Sigmoid colon (tissue), 7 donors: ENCODE measurements around the gene PRMT7. TPM values are rescaled to one million over a fixed set of nuclear protein-coding genes. Genes with fewer than 3 reads are reported as not detected.

ENCODE experiments used
- DNase-seq: peaks from one replicate; pipeline ENCODE4 v3.0.0-alpha.2; 2019
- H3K27ac ChIP-seq, 4 donors: fragments of 200-600 bp; sonication (generic); one replicate each; pipeline ENCODE4 v1.5.1; 2016 to 2019; ENCODE audit warnings: mild to moderate bottlenecking in 1 of 4
- H3K27me3 ChIP-seq, 3 donors: fragments of 200-600 bp; sonication (generic); one replicate each; pipeline ENCODE4 v1.5.1; 2019; ENCODE audit warnings: mild to moderate bottlenecking in 1 of 3
- H3K36me3 ChIP-seq, 4 donors: fragments of 200-600 bp; sonication (generic); one replicate each; pipeline ENCODE4 v1.5.1; 2016 to 2019
- H3K4me1 ChIP-seq, 4 donors: fragments of 200-600 bp; sonication (generic); one replicate each; pipeline ENCODE4 v1.5.1; 2017 to 2019
- H3K4me3 ChIP-seq, 4 donors: fragments of 200-600 bp; sonication (generic); one replicate each; pipeline ENCODE4 v1.5.1; 2017 to 2019; ENCODE audit warnings: mild to moderate bottlenecking in 2 of 4, moderate library complexity in 1 of 4
- H3K9me3 ChIP-seq, 4 donors: fragments of 200-600 bp in 3 of 4; sonication (generic) in 3 of 4; one replicate each; pipeline versions ENCODE4 v1.5.1 to v1.6.1; 2013 to 2019
- CTCF ChIP-seq, 4 experiments: fragments of 450-650 bp in 3 of 4; fragments of 200-600 bp in 1 of 4; IDR thresholded peaks; one replicate each; pipeline ENCODE4 v1.5.1; 2016 to 2019; ENCODE audit warnings: antibody characterized with exemption in 4 of 4, mild to moderate bottlenecking in 3 of 4, moderate library complexity in 2 of 4
- EP300 ChIP-seq, 4 donors: sonication (generic); formaldehyde crosslinking; IDR thresholded peaks; one replicate each; pipeline ENCODE4 v1.6.1; 2017; ENCODE audit warnings: antibody characterized with exemption in 4 of 4
- POLR2A ChIP-seq, 2 donors: fragments of 450-650 bp; IDR thresholded peaks; one replicate each; pipeline ENCODE4 v1.6.1; 2016; ENCODE audit warnings: antibody characterized with exemption in 2 of 2, mild to moderate bottlenecking in 2 of 2, moderate library complexity in 2 of 2
- POLR2AphosphoS5 ChIP-seq, 4 donors: sonication (generic); formaldehyde crosslinking; IDR thresholded peaks; one replicate each; pipeline ENCODE4 v1.6.1; 2017; ENCODE audit warnings: antibody characterized with exemption in 4 of 4
- WGBS, 2 donors: extraction: QIAGEN DNeasy Blood & Tissue Kit; methylation state at CpG; one replicate each; pipeline ENCODE4 v1.1.7; 2013; 5-methylcytosine and 5-hydroxymethylcytosine counted together
- intact Hi-C: fragments of 100-400 bp; cut with DNase I; formaldehyde crosslinking; loops from one replicate; pipeline ENCODE4 v1.15.1; 2023
- polyA plus RNA-seq, 3 donors: library from polyadenylated mRNA; stranded (reverse); fragments of 200-250 nt; gene quantifications; one replicate each; pipeline ENCODE4 v1.2.3, GENCODE V29; 2013
- total RNA-seq, 4 donors: library from RNA; depleted of rRNA; stranded (reverse); fragments of >200 nt; gene quantifications; one replicate each; pipeline ENCODE4 v1.1.0, GENCODE V29; 2016
- donor health status: healthy with polysubstance abuse.
- donor health status: Bipolar disorder and iron deficiency.
- donor health status: healthy.

Gene PRMT7
- total and polyA plus RNA-seq, 7 donors = 12.0 to 51.0 (median 40.7) TPM

- Histone ChIP-seq H3K27ac (no peak overlapping the region), H3K9me3 (no peaks in the 10 kb centered on the region), H3K27me3 (no peaks in the 10 kb centered on the region), H3K4me3 (no peak overlapping the region), H3K4me1 (peaks cover 0 to 1% (median under 1%) of the 10 kb centered on the region in 4 donors), H3K36me3 (peaks cover 0 to 9% (median 3%) of the 10 kb centered on the region in 4 donors)
- WGBS, 2 donors = 80 to 90% methylated on average over 4 of the region's 4 CpGs
- intact Hi-C loops = no loop called here
- DNase-seq = no peak
- TF ChIP-seq POLR2A (IDR thresholded peaks at IDR 0.05) (no peak), CTCF (IDR thresholded peaks at IDR 0.05) (no peak), EP300 (IDR thresholded peaks at IDR 0.05) (no peak), POLR2AphosphoS5 (IDR thresholded peaks at IDR 0.05) (no peak)
Measured at GRCh38 chr16:68282064-68282452, 28.8 kb upstream of the PRMT7 start.

GRCh38 chr16:68283346-68283745 is 27.5 kb upstream of the PRMT7 start:
- no peak overlapping the region for H3K4me3 ChIP-seq
- no peak for TF ChIP-seq POLR2A (IDR thresholded peaks at IDR 0.05)
- H3K4me1 ChIP-seq = peaks cover 0 to 13% (median 2%) of the 10 kb centered on the region in 4 donors
- H3K9me3 ChIP-seq = no peaks in the 10 kb centered on the region
- peaks cover 0 to 18% (median 4%) of the 10 kb centered on the region in 4 donors for H3K36me3 ChIP-seq
- intact Hi-C loops = no loop called here
- WGBS, 2 donors = 67% methylated on average over 5 of the region's 5 CpGs
- DNase-seq = no peak
- H3K27ac ChIP-seq = peak overlapping the region in 2 of 4 donors; percentile 17 to 31
- no peaks in the 10 kb centered on the region for H3K27me3 ChIP-seq

- peak overlapping the region in 2 of 4 donors; percentile 17 to 31 for H3K27ac ChIP-seq
- no peak for DNase-seq
Measured at GRCh38 chr16:68283801-68284598, 26.8 kb upstream of the PRMT7 start.

GRCh38 chr16:68284847-68285246 is 26.0 kb upstream of the PRMT7 start:
- whole genome bisulfite sequencing, 2 donors = 43 to 73% methylated on average over 5 of the region's 5 CpGs
- TF ChIP-seq CTCF (IDR thresholded peaks at IDR 0.05) (no peak), EP300 (IDR thresholded peaks at IDR 0.05) (no peak), POLR2A (IDR thresholded peaks at IDR 0.05) (no peak), POLR2AphosphoS5 (IDR thresholded peaks at IDR 0.05) (no peak)
- intact Hi-C loops = no loop called here
- H3K27me3 ChIP-seq = no peaks in the 10 kb centered on the region
- H3K36me3 ChIP-seq = peaks cover 0 to 26% (median 4%) of the 10 kb centered on the region in 4 donors
- peaks cover 0 to 13% (median 2%) of the 10 kb centered on the region in 4 donors for H3K4me1 ChIP-seq
- H3K9me3 ChIP-seq = no peaks in the 10 kb centered on the region
- no peak for DNase-seq
- no peak overlapping the region for H3K4me3 ChIP-seq
- H3K27ac ChIP-seq = peak overlapping the region in 2 of 4 donors; percentile 16 to 31

More at GRCh38 chr16:68283801-68284598, 26.8 kb upstream of the PRMT7 start:
- H3K4me1 ChIP-seq = peaks cover 0 to 13% (median 2%) of the 10 kb centered on the region in 4 donors
- H3K27me3 ChIP-seq = no peaks in the 10 kb centered on the region
- H3K36me3 ChIP-seq = peaks cover 0 to 21% (median 4%) of the 10 kb centered on the region in 4 donors
- TF ChIP-seq CTCF (IDR thresholded peaks at IDR 0.05) (no peak), POLR2AphosphoS5 (IDR thresholded peaks at IDR 0.05) (no peak), POLR2A (IDR thresholded peaks at IDR 0.05) (no peak), EP300 (IDR thresholded peaks at IDR 0.05) (no peak)
- H3K4me3 ChIP-seq = no peak overlapping the region
- intact Hi-C loops = no loop called here
- 47 to 72% methylated on average over 9 of the region's 9 CpGs for WGBS, 2 donors
- no peaks in the 10 kb centered on the region for H3K9me3 ChIP-seq

GRCh38 chr16:68285683-68286082 is 25.1 kb upstream of the PRMT7 start:
- no peaks in the 10 kb centered on the region for H3K27me3 ChIP-seq
- no peak overlapping the region for H3K4me3 ChIP-seq
- H3K4me1 ChIP-seq = peaks cover 0 to 13% (median 2%) of the 10 kb centered on the region in 4 donors
- TF ChIP-seq POLR2A (IDR thresholded peaks at IDR 0.05) = no peak
- no peak for TF ChIP-seq EP300 (IDR thresholded peaks at IDR 0.05)
- TF ChIP-seq POLR2AphosphoS5 (IDR thresholded peaks at IDR 0.05) = no peak
- no peak for TF ChIP-seq CTCF (IDR thresholded peaks at IDR 0.05)
- peaks cover 0 to 32% (median 8%) of the 10 kb centered on the region in 4 donors for H3K36me3 ChIP-seq
- DNase-seq = no peak
- WGBS, 2 donors = 83 to 91% methylated on average over 3 of the region's 3 CpGs
- intact Hi-C loops = no loop called here
- H3K9me3 ChIP-seq = no peaks in the 10 kb centered on the region
- H3K27ac ChIP-seq = peak overlapping the region in 2 of 4 donors; percentile 16 to 31
